GM23248 (cell line): ENCODE measurements around the gene PDK4. TPM values are rescaled to one million over a fixed set of nuclear protein-coding genes. Genes with fewer than 3 reads are reported as not detected.

Source experiments
- DNase-seq: peaks from one replicate; pipeline ENCODE4 v3.0.0-alpha.2; 2015
- H2AFZ ChIP-seq: fragments of 200-600 bp; sonication (generic); 2 replicates; pipeline ENCODE4 v1.6.1; 2016; ENCODE audit warnings: antibody characterized with exemption
- H3F3A ChIP-seq: fragments of 200-600 bp; sonication (generic); 2 replicates; pipeline ENCODE4 v1.6.1; 2016; ENCODE audit warnings: mild to moderate bottlenecking, antibody characterized with exemption, mixed run types; ENCODE audit not compliant: insufficient read depth
- H3K27ac ChIP-seq: fragments of 200-600 bp; sonication (generic); 2 replicates; pipeline ENCODE4 v1.5.1; 2016; ENCODE audit warnings: mild to moderate bottlenecking
- H3K27me3 ChIP-seq: fragments of 200-600 bp; sonication (generic); replicated peaks from 2 replicates; pipeline ENCODE4 v1.6.1; 2016; ENCODE audit warnings: mild to moderate bottlenecking; ENCODE audit not compliant: insufficient read depth
- H3K36me3 ChIP-seq: fragments of 200-600 bp; sonication (generic); 2 replicates; pipeline ENCODE4 v1.6.1; 2016; ENCODE audit warnings: low read depth, mild to moderate bottlenecking
- H3K4me1 ChIP-seq: fragments of 200-600 bp; sonication (generic); 2 replicates; pipeline ENCODE4 v1.6.1; 2016; ENCODE audit warnings: mild to moderate bottlenecking; ENCODE audit not compliant: insufficient read depth
- H3K4me2 ChIP-seq: fragments of 200-600 bp; sonication (generic); one replicate; pipeline ENCODE4 v1.6.1; 2016; ENCODE audit warnings: mild to moderate bottlenecking; ENCODE audit not compliant: unreplicated experiment
- H3K4me3 ChIP-seq: fragments of 200-600 bp; sonication (generic); 2 replicates; pipeline ENCODE4 v1.5.1; 2016; ENCODE audit warnings: mild to moderate bottlenecking
- H3K79me2 ChIP-seq: fragments of 200-600 bp; sonication (generic); 2 replicates; pipeline ENCODE4 v1.6.1; 2016; ENCODE audit warnings: mild to moderate bottlenecking; ENCODE audit not compliant: insufficient read depth
- H3K9ac ChIP-seq: fragments of 200-600 bp; sonication (generic); 2 replicates; pipeline ENCODE4 v1.6.1; 2016; ENCODE audit warnings: mild to moderate bottlenecking
- H3K9me2 ChIP-seq: fragments of 200-600 bp; sonication (generic); 2 replicates; pipeline ENCODE4 v1.6.1; 2016; ENCODE audit warnings: mixed run types, mild to moderate bottlenecking, moderate library complexity; ENCODE audit not compliant: insufficient read depth
- H3K9me3 ChIP-seq: fragments of 200-600 bp; sonication (generic); one replicate; pipeline ENCODE4 v1.6.1; 2017; ENCODE audit warnings: low read depth
- H4K20me1 ChIP-seq: fragments of 200-600 bp; sonication (generic); 2 replicates; pipeline ENCODE4 v1.6.0; 2016; ENCODE audit not compliant: insufficient read depth
- EZH2 ChIP-seq: fragments of 200-600 bp; sonication (generic); IDR thresholded peaks from 2 replicates; pipeline ENCODE4 v1.6.1; 2018; ENCODE audit warnings: antibody characterized with exemption, mild to moderate bottlenecking; ENCODE audit not compliant: insufficient read depth, poor library complexity, severe bottlenecking
- EZH2phosphoT487 ChIP-seq: fragments of 200-600 bp; sonication (generic); IDR thresholded peaks from 2 replicates; pipeline ENCODE4 v1.6.1; 2018; ENCODE audit warnings: antibody characterized with exemption, moderate library complexity, mild to moderate bottlenecking, low read depth; ENCODE audit not compliant: insufficient read depth
- WGBS, 2 experiments: methylation state at CpG; one replicate each; pipeline ENCODE4 v1.1.6; 2015 to 2017; ENCODE audit warnings: low lambda C conversion rate in 2 of 2, low coverage in 1 of 2; ENCODE audit errors: missing lambda C conversion rate in 2 of 2; 5-methylcytosine and 5-hydroxymethylcytosine counted together
- in situ Hi-C: fragments of 300-500 bp; cut with MboI; formaldehyde crosslinking; loops from 2 replicates; pipeline ENCODE4 v1.15.0; 2020
- polyA plus RNA-seq: library from polyadenylated mRNA; unstranded; fragments of >200 nt; fragmentation: Nextera tagmentation; extraction: Ambion mirVana; gene quantifications from 2 replicates; pipeline ENCODE4 v1.2.1, GENCODE V29; 2016
- total RNA-seq: library from RNA; depleted of rRNA; stranded (reverse); fragments of >200 nt; shearing (Covaris generic); gene quantifications from 2 replicates; pipeline ENCODE4 v1.2.3, GENCODE V29; 2014

The PDK4 gene
- total and polyA plus RNA-seq, 2 experiments from 2014 or later = 1.4 to 1.5 TPM

DNA sequence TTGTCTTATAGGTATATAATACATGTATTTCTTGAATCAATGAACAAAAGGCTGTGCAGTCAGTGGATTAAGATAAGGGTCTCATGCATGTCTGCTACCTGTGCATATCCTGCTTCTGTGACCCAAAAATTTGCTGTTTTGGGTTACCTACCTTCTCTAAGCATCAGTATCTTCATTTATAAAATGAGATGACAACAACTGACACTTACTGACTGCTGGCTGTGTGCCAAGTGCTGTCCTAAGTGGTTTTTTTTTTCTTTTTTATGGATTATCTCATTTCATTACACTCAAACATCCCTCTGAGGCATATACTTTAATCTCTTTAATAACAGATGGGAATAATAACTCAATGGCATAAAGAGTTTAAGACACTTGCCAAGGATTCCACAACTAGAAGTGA is 2.1 kb downstream of the PDK4 start:
- in situ Hi-C loops = no loop called here
- Histone ChIP-seq H4K20me1 (no peaks in the 10 kb centered on the region), H3K4me3 (no peak overlapping the region), H3K9me3 (no peaks in the 10 kb centered on the region), H3K27ac (no peak overlapping the region), H2AFZ (no peak overlapping the region), H3K9me2 (no peaks in the 10 kb centered on the region), H3K4me1 (peaks cover 4% of the 10 kb centered on the region; the same call in 1 of the 2 replicates), H3K27me3 (no peaks in the 10 kb centered on the region), H3K36me3 (no peaks in the 10 kb centered on the region), H3K79me2 (no peaks in the 10 kb centered on the region), H3K4me2 (no peak overlapping the region), H3K9ac (no peak overlapping the region), H3F3A (no peaks in the 10 kb centered on the region)
- no peak for DNase-seq
- TF ChIP-seq EZH2 = no peak
- no peak for TF ChIP-seq EZH2phosphoT487

DNA sequence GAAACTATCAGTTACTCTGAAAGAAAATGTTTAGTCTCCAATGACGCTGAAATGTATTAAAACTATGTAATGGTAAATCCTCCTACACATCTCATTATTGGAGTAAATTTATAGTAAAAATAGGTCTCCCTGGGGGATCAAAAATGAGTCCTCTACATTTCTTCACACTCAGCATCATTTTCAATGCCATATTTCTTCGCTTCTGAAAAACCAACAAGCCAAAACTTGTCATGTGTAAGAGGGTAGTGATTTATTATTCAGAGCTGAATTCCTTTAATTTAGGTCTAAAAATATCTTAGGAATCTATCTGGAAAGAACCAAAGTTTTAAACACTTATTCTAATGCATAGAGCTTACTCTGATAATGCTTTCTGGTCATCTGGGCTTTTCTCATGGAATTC is 3.0 kb downstream of the PDK4 start:
- in situ Hi-C loops = no loop called here
- no peaks in the 10 kb centered on the region for H3F3A ChIP-seq
- no peak overlapping the region for H3K4me2 ChIP-seq
- no peaks in the 10 kb centered on the region for H3K9me3 ChIP-seq
- H2AFZ ChIP-seq = no peak overlapping the region
- H3K9me2 ChIP-seq = no peaks in the 10 kb centered on the region
- 54 to 66% methylated on average over 2 of the region's 2 CpGs for WGBS, 2 experiments
- H3K27me3 ChIP-seq = no peaks in the 10 kb centered on the region
- no peaks in the 10 kb centered on the region for H4K20me1 ChIP-seq
- H3K9ac ChIP-seq = no peak overlapping the region
- H3K4me3 ChIP-seq = no peak overlapping the region
- TF ChIP-seq EZH2phosphoT487 = no peak
- no peak for TF ChIP-seq EZH2
- H3K36me3 ChIP-seq = no peaks in the 10 kb centered on the region
- H3K27ac ChIP-seq = no peak overlapping the region
- no peaks in the 10 kb centered on the region for H3K79me2 ChIP-seq
- DNase-seq = no peak
- H3K4me1 ChIP-seq = peaks cover 4% of the 10 kb centered on the region; the same call in 1 of the 2 replicates

DNA sequence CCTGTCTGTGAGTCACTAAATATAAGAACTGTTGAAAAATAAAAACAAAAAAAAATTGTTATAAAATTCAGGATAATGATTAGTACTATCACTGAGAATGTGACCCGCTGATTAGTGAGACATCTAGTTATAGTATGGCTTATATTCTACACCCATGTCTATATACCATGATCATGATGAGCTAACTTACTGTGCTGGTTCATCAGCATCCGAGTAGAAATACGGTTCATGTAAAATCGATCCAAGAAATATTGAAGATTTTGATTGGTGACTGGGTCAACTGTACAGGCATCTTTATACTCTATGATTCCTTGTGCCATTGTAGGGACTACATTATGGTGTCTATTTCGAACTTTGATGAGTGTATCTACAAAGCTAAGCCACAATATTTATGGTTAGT is 3.7 kb downstream of the PDK4 start:
- Histone ChIP-seq H3K4me3 (no peak overlapping the region), H3K4me1 (peaks cover 4% of the 10 kb centered on the region; the same call in 1 of the 2 replicates), H3K27ac (no peak overlapping the region), H3K9ac (no peak overlapping the region), H3F3A (no peaks in the 10 kb centered on the region), H3K27me3 (no peaks in the 10 kb centered on the region), H3K9me2 (no peaks in the 10 kb centered on the region), H3K9me3 (no peaks in the 10 kb centered on the region), H2AFZ (no peak overlapping the region), H4K20me1 (no peaks in the 10 kb centered on the region), H3K36me3 (no peaks in the 10 kb centered on the region), H3K4me2 (no peak overlapping the region), H3K79me2 (no peaks in the 10 kb centered on the region)
- no peak for DNase-seq
- TF ChIP-seq EZH2 (no peak), EZH2phosphoT487 (no peak)
- in situ Hi-C loops = no loop called here
- 97 to 98% methylated on average over 5 of the region's 5 CpGs for WGBS, 2 experiments

DNA sequence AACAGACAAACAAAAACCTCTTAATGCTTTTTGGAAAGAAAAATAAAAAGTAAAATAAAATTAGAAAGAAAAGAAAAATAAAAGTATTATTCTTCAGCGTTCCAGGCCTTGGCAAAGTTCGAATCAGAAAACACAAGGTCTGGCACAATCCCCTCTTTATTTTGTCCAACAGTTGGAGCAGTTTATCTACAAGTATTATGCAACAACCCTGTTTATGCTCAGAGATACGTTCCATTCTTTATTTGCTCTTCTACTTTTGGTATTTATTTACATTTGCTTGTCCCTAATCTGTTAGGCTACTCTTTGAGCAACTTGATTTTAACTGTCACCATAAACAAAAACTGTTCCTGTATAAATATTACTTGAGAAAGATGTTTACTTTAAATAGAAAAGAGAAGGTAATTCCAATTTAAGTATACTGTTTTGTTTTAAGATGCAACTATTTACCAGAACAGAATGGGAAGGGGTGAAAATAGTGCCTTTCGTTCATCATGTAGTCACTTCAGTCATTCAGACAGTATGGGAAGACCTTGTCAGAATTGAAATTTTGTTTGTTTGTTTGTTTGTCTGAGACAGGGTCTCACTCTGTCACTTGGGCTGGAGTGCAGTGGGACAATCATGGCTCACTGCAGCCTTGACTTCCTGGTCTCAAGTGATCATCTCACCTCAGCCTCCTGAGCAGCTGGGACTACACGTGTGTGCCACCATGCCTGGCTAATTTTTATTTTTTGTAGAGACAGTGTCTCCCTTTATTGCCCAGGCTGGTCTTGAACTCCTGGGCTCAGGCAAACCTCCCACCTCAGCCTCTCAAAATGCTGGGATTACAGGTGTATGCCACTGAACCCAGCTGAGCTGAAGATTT is 5.7 kb downstream of the PDK4 start:
- peaks cover 4% of the 10 kb centered on the region; the same call in 1 of the 2 replicates for H3K4me1 ChIP-seq
- TF ChIP-seq EZH2 (no peak), EZH2phosphoT487 (no peak)
- 27 to 28% methylated on average over 5 of the region's 5 CpGs for WGBS, 2 experiments
- no peaks in the 10 kb centered on the region for H3K27me3 ChIP-seq
- H3K9me3 ChIP-seq = no peaks in the 10 kb centered on the region
- H3F3A ChIP-seq = no peaks in the 10 kb centered on the region
- no peak for DNase-seq
- no peaks in the 10 kb centered on the region for H3K79me2 ChIP-seq
- H3K36me3 ChIP-seq = no peaks in the 10 kb centered on the region
- H3K27ac ChIP-seq = no peak overlapping the region
- no peaks in the 10 kb centered on the region for H4K20me1 ChIP-seq
- in situ Hi-C loops = no loop called here
- H3K4me2 ChIP-seq = no peak overlapping the region
- no peaks in the 10 kb centered on the region for H3K9me2 ChIP-seq
- H2AFZ ChIP-seq = peak overlapping the region; percentile 28; the same call in 1 of the 2 replicates
- H3K9ac ChIP-seq = no peak overlapping the region
- no peak overlapping the region for H3K4me3 ChIP-seq

DNA sequence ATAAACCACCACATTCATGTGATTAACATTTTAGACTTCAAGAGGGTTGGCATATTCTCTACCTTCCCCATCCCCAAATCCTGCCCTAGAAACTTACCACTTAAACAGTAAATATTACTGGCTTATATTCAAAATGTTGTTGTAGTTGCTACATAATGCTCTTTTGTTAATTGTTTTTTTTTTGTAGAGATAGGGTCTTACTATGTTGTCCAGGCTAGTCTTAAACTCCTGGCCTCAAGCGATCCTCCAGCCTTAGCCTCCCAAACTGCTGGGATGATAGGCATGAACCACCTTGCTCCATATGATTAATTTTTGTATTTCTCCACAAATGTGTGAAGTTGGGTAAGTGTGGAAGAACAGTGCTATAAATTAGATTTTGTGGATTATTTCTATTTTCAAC is 6.5 kb downstream of the PDK4 start:
- no peak overlapping the region for H3K4me2 ChIP-seq
- no peaks in the 10 kb centered on the region for H3K36me3 ChIP-seq
- no peak overlapping the region for H2AFZ ChIP-seq
- TF ChIP-seq EZH2phosphoT487 = no peak
- no peak for TF ChIP-seq EZH2
- no peaks in the 10 kb centered on the region for H3K9me2 ChIP-seq
- no peak overlapping the region for H3K4me3 ChIP-seq
- DNase-seq = no peak
- no peaks in the 10 kb centered on the region for H3K9me3 ChIP-seq
- no peaks in the 10 kb centered on the region for H4K20me1 ChIP-seq
- in situ Hi-C loops = no loop called here
- 94% methylated on average over 1 of the region's 1 CpG for WGBS, 2 experiments
- no peaks in the 10 kb centered on the region for H3K27me3 ChIP-seq
- no peaks in the 10 kb centered on the region for H3K79me2 ChIP-seq
- no peak overlapping the region for H3K9ac ChIP-seq
- no peak overlapping the region for H3K27ac ChIP-seq
- H3K4me1 ChIP-seq = no peaks in the 10 kb centered on the region
- H3F3A ChIP-seq = no peaks in the 10 kb centered on the region
